SU-DHL-6 (cell line): ENCODE measurements around the gene CDC42BPA.

ENCODE experiments used
- H2AFZ ChIP-seq: fragments of 200-600 bp; sonication (generic); 2 replicates; pipeline ENCODE4 v1.6.1; 2014; ENCODE audit warnings: low read depth, mild to moderate bottlenecking, moderate library complexity, mixed read lengths, antibody characterized with exemption, low read length; ENCODE audit not compliant: severe bottlenecking
- H3F3A ChIP-seq: fragments of 200-600 bp; shearing (Covaris generic); 2 replicates; pipeline ENCODE4 v1.6.0; 2016; ENCODE audit warnings: antibody characterized with exemption, mild to moderate bottlenecking; ENCODE audit not compliant: insufficient read depth
- H3K27ac ChIP-seq: fragments of 200-600 bp; sonication (generic); 2 replicates; pipeline ENCODE4 v1.5.1; 2016; ENCODE audit warnings: low read depth, mild to moderate bottlenecking, low read length, moderate library complexity, mixed read lengths
- H3K27me3 ChIP-seq: fragments of 200-600 bp; sonication (generic), shearing (Covaris generic); 2 replicates; pipeline ENCODE4 v1.6.0; 2014; ENCODE audit warnings: mild to moderate bottlenecking, low read length
- H3K36me3 ChIP-seq: fragments of 200-600 bp; sonication (generic); 2 replicates; pipeline ENCODE4 v1.6.1; 2014; ENCODE audit warnings: mild to moderate bottlenecking, low read length, mixed read lengths
- H3K4me2 ChIP-seq: fragments of 300-600, 200-600 bp; shearing (Covaris generic), sonication (generic); 2 replicates; pipeline ENCODE4 v1.6.0; 2014; ENCODE audit warnings: low read length, low read depth, mild to moderate bottlenecking; ENCODE audit not compliant: poor library complexity, severe bottlenecking
- H3K4me3 ChIP-seq: fragments of 200-600 bp; sonication (generic); 2 replicates; pipeline ENCODE4 v1.5.1; 2014; ENCODE audit warnings: antibody characterized with exemption, low read length, mild to moderate bottlenecking, mixed read lengths; ENCODE audit not compliant: insufficient read depth, poor library complexity, severe bottlenecking
- H3K79me2 ChIP-seq: fragments of 200-600 bp; sonication (generic); 2 replicates; pipeline ENCODE4 v1.6.1; 2014; ENCODE audit warnings: mild to moderate bottlenecking, low read length, moderate library complexity; ENCODE audit not compliant: insufficient read depth
- H3K9ac ChIP-seq: fragments of 200-600 bp; sonication (generic); 2 replicates; pipeline ENCODE4 v1.7.0; 2014; ENCODE audit warnings: mild to moderate bottlenecking, low read length
- H3K9me2 ChIP-seq: fragments of 200-600 bp; sonication (generic); replicated peaks from 2 replicates; pipeline ENCODE4 v1.6.1; 2014; ENCODE audit warnings: low read length; ENCODE audit not compliant: insufficient read depth
- H3K9me3 ChIP-seq: fragments of 200-600 bp; sonication (generic); 2 replicates; pipeline ENCODE4 v1.6.1; 2014; ENCODE audit warnings: low read length, mixed read lengths; ENCODE audit not compliant: insufficient read depth
- H4K20me1 ChIP-seq: fragments of 200-600 bp; sonication (generic); 2 replicates; pipeline ENCODE4 v1.6.1; 2014; ENCODE audit warnings: low read depth, mild to moderate bottlenecking, antibody characterized with exemption, low read length, moderate library complexity, mixed read lengths
- EZH2phosphoT487 ChIP-seq: fragments of 200-600 bp; sonication (generic), shearing (Covaris generic); conservative IDR thresholded peaks from 2 replicates; pipeline ENCODE4 v1.6.1; 2018; ENCODE audit warnings: mild to moderate bottlenecking, antibody characterized with exemption, low read length, moderate library complexity, mixed read lengths
- TF ChIP-seq, protein P1 (sequence below): fragments of 200-600 bp; sonication (generic); IDR thresholded peaks from one replicate; pipeline ENCODE4 v1.5.1; 2017; ENCODE audit warnings: antibody characterized with exemption, mild to moderate bottlenecking, low read length, moderate library complexity; ENCODE audit not compliant: insufficient read depth, poor library complexity, severe bottlenecking

The CDC42BPA gene

DNA sequence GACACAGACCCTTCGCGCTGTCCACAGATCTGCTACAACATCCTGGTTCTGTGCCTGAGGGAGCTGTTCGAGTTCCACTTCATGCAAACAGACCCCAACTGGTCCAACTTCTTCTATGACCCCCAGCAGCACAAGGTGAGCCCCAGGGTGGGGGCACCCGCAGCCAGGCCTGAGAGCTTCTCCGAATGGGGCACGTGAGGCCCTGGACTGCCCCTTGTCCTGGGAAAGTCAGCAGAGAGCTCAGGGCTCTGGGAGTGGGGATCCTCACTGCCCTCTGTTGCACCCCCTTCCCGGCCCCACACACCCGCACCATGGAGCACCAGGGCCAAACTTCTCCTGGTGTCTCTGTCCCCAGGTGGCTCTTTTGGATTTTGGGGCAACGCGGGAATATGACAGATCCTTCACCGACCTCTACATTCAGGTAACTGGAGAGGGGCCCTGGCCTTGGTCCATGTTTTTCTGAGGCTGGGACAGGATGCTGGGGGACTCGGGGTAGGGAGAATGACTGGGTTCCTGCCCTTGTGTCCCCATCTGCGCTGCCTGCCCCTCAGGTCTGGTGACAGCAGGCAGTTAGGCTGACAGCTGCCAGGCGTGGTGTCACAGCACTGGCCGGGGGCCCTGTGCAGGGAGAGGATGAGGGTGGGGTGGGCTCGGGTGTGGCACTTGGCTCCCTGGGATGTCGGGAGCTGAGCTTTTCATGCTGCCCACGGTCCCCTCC is 333.6 kb downstream of the CDC42BPA start:
- TF ChIP-seq EZH2phosphoT487, result no peak
- TF ChIP-seq, protein P1, sequence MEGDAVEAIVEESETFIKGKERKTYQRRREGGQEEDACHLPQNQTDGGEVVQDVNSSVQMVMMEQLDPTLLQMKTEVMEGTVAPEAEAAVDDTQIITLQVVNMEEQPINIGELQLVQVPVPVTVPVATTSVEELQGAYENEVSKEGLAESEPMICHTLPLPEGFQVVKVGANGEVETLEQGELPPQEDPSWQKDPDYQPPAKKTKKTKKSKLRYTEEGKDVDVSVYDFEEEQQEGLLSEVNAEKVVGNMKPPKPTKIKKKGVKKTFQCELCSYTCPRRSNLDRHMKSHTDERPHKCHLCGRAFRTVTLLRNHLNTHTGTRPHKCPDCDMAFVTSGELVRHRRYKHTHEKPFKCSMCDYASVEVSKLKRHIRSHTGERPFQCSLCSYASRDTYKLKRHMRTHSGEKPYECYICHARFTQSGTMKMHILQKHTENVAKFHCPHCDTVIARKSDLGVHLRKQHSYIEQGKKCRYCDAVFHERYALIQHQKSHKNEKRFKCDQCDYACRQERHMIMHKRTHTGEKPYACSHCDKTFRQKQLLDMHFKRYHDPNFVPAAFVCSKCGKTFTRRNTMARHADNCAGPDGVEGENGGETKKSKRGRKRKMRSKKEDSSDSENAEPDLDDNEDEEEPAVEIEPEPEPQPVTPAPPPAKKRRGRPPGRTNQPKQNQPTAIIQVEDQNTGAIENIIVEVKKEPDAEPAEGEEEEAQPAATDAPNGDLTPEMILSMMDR, result no peak
- Histone ChIP-seq H3K4me2 (no peak overlapping the region), H3K79me2 (no peaks in the 10 kb centered on the region), H3K27me3 (no peaks in the 10 kb centered on the region), H3K9me3 (no peaks in the 10 kb centered on the region), H3K27ac (no peak overlapping the region), H3F3A (no peaks in the 10 kb centered on the region), H3K36me3 (no peaks in the 10 kb centered on the region), H3K4me3 (no peak overlapping the region), H3K9ac (no peak overlapping the region), H2AFZ (no peak overlapping the region), H3K9me2 (no peaks in the 10 kb centered on the region), H4K20me1 (no peaks in the 10 kb centered on the region)

DNA sequence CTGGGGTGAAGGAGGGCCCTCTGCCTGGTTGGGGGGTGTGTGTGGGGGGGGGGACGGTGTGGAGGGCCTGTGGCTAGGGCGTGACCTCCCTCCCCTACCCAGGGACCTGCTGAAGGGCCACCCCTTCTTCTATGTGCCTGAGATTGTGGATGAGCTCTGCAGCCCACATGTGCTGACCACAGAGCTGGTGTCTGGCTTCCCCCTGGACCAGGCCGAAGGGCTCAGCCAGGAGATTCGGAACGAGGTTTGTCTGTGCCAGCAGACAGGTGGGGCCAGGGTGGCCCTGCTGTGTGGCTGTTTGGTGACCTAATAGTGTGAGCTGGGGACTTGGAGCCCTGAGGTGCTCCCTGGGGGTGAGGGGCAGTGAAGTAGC is 334.3 kb downstream of the CDC42BPA start:
- H3F3A ChIP-seq, result no peaks in the 10 kb centered on the region
- no peaks in the 10 kb centered on the region for H3K79me2 ChIP-seq
- H3K9me2 ChIP-seq, result no peaks in the 10 kb centered on the region
- H3K9me3 ChIP-seq, result no peaks in the 10 kb centered on the region
- no peaks in the 10 kb centered on the region for H3K36me3 ChIP-seq
- no peak overlapping the region for H2AFZ ChIP-seq
- no peak overlapping the region for H3K9ac ChIP-seq
- TF ChIP-seq, protein P1, result no peak
- TF ChIP-seq EZH2phosphoT487, result no peak
- no peaks in the 10 kb centered on the region for H4K20me1 ChIP-seq
- H3K4me2 ChIP-seq, result no peak overlapping the region
- H3K4me3 ChIP-seq, result no peak overlapping the region
- no peaks in the 10 kb centered on the region for H3K27me3 ChIP-seq
- no peak overlapping the region for H3K27ac ChIP-seq

DNA sequence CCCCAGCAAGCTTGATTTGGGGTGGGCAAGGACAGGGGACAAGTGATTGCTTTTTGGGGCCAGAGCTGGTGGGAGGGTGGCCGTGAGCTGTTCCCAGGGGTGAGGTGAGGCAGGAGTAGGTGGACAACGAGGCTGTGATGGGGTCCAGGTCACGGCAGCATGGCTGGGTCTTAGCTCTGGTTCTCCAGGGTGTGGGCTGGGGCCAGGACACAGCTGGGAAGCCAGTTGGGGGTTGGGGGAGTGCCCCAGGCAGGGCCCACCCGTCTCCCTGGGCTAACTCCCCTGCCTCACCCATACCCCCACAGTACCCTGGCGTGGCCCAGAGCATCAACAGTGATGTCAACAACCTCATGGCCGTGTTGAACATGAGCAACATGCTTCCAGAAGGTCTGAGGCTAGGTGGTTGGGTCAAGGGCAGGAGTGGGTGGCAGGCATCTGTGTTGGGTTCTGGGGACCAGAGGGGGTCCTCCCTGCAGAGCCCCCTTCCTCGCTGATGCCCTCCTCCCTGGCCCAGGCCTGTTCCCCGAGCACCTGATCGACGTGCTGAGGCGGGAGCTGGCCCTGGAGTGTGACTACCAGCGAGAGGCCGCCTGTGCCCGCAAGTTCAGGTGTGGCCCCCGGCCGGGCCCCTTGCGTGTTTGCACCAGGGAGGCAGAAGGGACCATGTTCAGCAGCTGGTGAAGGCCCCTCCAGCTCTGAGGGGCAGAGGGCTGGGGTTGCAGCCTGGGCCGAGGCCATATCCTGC is 334.9 kb downstream of the CDC42BPA start:
- no peaks in the 10 kb centered on the region for H3K27me3 ChIP-seq
- H3K9ac ChIP-seq, result no peak overlapping the region
- H3K27ac ChIP-seq, result no peak overlapping the region
- no peak overlapping the region for H3K4me3 ChIP-seq
- no peaks in the 10 kb centered on the region for H3K9me3 ChIP-seq
- H4K20me1 ChIP-seq, result no peaks in the 10 kb centered on the region
- no peak overlapping the region for H2AFZ ChIP-seq
- TF ChIP-seq, protein P1, result no peak
- no peak for TF ChIP-seq EZH2phosphoT487
- no peaks in the 10 kb centered on the region for H3K79me2 ChIP-seq
- H3K4me2 ChIP-seq, result no peak overlapping the region
- no peaks in the 10 kb centered on the region for H3K36me3 ChIP-seq
- no peaks in the 10 kb centered on the region for H3K9me2 ChIP-seq
- no peaks in the 10 kb centered on the region for H3F3A ChIP-seq
